K562 (cell line): Measurements from ENCODE around the gene ITPR2. TPM values are rescaled to one million over a fixed set of nuclear protein-coding genes. Genes with fewer than 3 reads are reported as not detected.

Experiments used
- CHD2 ChIP-seq: IDR thresholded peaks from 2 replicates; pipeline ENCODE4 v1.6.1; 2011; ENCODE audit warnings: low read depth, low read length
- DLX4 ChIP-seq: fragments of 250-450 bp; sonication (Bioruptor Pico); IDR thresholded peaks from 2 replicates; pipeline ENCODE4 v1.6.1; 2021; ENCODE audit warnings: mild to moderate bottlenecking
- ETV6 ChIP-seq, 3 experiments: fragments of 150-350 bp in 1 of 3; sonication (generic) in 1 of 3; formaldehyde crosslinking in 1 of 3; IDR thresholded peaks; 2 replicates each; pipeline versions ENCODE4 v1.6.1 to v1.8.0; 2014 to 2022; ENCODE audit warnings: borderline replicate concordance in 2 of 3, low read depth in 2 of 3, antibody characterized with exemption in 1 of 3, low read length in 1 of 3, mild to moderate bottlenecking in 1 of 3, missing genetic modification reagents in 1 of 3
- FOXK1 ChIP-seq: sonication (generic); formaldehyde crosslinking; IDR thresholded peaks from 2 replicates; pipeline ENCODE4 v1.8.0; 2022; ENCODE audit warnings: missing genetic modification reagents, mild to moderate bottlenecking, borderline replicate concordance
- MTA3 ChIP-seq: fragments of 450-650 bp; formaldehyde crosslinking; IDR thresholded peaks from 2 replicates; pipeline ENCODE4 v1.6.1; 2017; ENCODE audit warnings: mild to moderate bottlenecking, borderline replicate concordance
- POLR2G ChIP-seq: fragments of 200-400 bp; formaldehyde crosslinking; IDR thresholded peaks from 2 replicates; pipeline ENCODE4 v1.6.1; 2017; ENCODE audit warnings: low read depth, mild to moderate bottlenecking, antibody characterized with exemption, low read length, moderate library complexity
- PYGO2 ChIP-seq: fragments of 450-650 bp; IDR thresholded peaks from 2 replicates; pipeline ENCODE4 v1.6.1; 2016; ENCODE audit warnings: mild to moderate bottlenecking, missing genetic modification characterization, moderate library complexity, missing compliant biosample characterization
- RBM39 ChIP-seq: fragments of 200-400 bp; formaldehyde crosslinking; optimal IDR thresholded peaks from 2 replicates; pipeline ENCODE3; 2018; ENCODE audit warnings: low read depth, low read length
- SOX6 ChIP-seq: fragments of 450-650 bp; IDR thresholded peaks from 2 replicates; pipeline ENCODE4 v1.6.1; 2014; ENCODE audit warnings: mild to moderate bottlenecking
- ZC3H11A ChIP-seq: IDR thresholded peaks from 2 replicates; pipeline ENCODE4 v1.6.1; 2012; ENCODE audit warnings: low read depth, low read length, improper control_type of control experiment
- ZMIZ1 ChIP-seq, 2 experiments: fragments of 150-350 bp in 1 of 2; IDR thresholded peaks; 2 replicates each; pipeline ENCODE4 v1.6.1; 2012 to 2016; ENCODE audit warnings: low read depth in 2 of 2, low read length in 2 of 2, mild to moderate bottlenecking in 1 of 2, moderate library complexity in 1 of 2
- ZNF75A ChIP-seq: fragments of 450-650 bp; formaldehyde crosslinking; IDR thresholded peaks from 2 replicates; pipeline ENCODE4 v1.4.0; 2020; ENCODE audit warnings: mild to moderate bottlenecking
- polyA plus RNA-seq, 8 experiments: library from polyadenylated mRNA; depleted of rRNA in 4 of 8; stranded (reverse) in 5 of 8; unstranded in 3 of 8; fragments of >200 nt; fragmentation: Nextera tagmentation in 2 of 8; fragmentation: Illumina TruSeq in 1 of 8; extraction: Ambion mirVana in 2 of 8; extraction: Trizol in 1 of 8; gene quantifications; 2 replicates each; pipeline versions ENCODE4 v1.2.1 to v1.2.3, GENCODE V29; 2011 to 2014; ENCODE audit warnings: inconsistent platforms in 1 of 8, missing spikeins in 1 of 8
- total RNA-seq, 7 experiments: library from RNA; depleted of rRNA in 6 of 7; stranded (reverse); fragments of >200 nt in 6 of 7; fragmentation: Illumina TruSeq in 2 of 7; extraction: Trizol in 2 of 7; gene quantifications; 2 replicates each; pipeline versions ENCODE4 v1.2.1 to v1.2.3, GENCODE V29; 2011 to 2021; ENCODE audit warnings: low replicate concordance in 1 of 7
- TF ChIP-seq, protein P1 (sequence below), 3 experiments: fragments of 200-800 bp in 1 of 3; fragments of 250-450 bp in 1 of 3; fragments of 450-650 bp in 1 of 3; sonication (Bioruptor Pico) in 1 of 3; sonication (Bioruptor generic) in 1 of 3; formaldehyde crosslinking in 1 of 3; IDR thresholded peaks; 2 replicates each; pipeline versions ENCODE4 v1.6.1 to v1.8.0; 2016 to 2022; ENCODE audit warnings: mild to moderate bottlenecking in 2 of 3, missing genetic modification characterization in 2 of 3, missing compliant biosample characterization in 1 of 3, moderate library complexity in 1 of 3
- TF ChIP-seq, protein P2 (sequence below): sonication (generic); formaldehyde crosslinking; IDR thresholded peaks from 2 replicates; pipeline ENCODE4 v1.8.1; 2023; ENCODE audit warnings: mild to moderate bottlenecking, missing genetic modification reagents

ITPR2 gene
- total and polyA plus RNA-seq, 9 of the 15 experiments (the other 6 are each of a cell fraction or from before 2014, with no cell fraction given) = 0.21 to 3.3 (median 0.95) TPM

DNA sequence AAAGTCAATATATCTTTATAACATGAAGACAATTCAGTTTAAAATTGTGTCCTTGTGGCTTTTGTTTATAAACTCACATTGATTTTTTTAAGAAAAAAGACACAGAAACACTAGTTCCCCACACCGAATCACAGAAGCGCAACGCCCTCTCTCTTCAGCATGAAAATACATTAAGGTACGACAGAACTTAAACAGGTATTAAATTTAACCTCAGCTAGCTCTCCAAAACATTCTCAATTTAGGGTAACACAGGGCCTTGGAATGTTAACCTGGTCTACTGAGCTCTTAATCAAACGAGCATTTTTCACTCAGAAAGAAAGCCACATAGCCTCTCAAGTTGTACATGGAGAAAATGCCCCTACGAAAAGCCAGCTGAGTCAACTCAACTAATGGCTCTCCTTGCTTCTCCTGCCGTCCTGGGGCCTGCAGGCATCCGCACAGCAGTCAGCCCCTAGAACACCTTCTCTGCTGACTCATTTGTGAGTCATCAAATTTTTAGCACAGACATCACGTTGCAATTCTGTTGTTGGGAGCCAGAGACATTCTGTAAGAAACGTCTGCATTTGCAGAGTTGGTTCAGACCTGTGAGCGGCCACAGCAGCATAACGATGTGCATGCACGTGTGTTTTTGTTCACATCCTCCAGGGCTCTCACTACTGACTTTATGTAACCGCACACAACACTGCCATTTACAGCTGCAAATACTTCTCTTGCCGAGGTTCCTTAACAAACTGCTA is 141.6 kb downstream of the ITPR2 start (continued):
- no peak for TF ChIP-seq DLX4 (CRISPR knock-in tag)
- TF ChIP-seq, protein P1, sequence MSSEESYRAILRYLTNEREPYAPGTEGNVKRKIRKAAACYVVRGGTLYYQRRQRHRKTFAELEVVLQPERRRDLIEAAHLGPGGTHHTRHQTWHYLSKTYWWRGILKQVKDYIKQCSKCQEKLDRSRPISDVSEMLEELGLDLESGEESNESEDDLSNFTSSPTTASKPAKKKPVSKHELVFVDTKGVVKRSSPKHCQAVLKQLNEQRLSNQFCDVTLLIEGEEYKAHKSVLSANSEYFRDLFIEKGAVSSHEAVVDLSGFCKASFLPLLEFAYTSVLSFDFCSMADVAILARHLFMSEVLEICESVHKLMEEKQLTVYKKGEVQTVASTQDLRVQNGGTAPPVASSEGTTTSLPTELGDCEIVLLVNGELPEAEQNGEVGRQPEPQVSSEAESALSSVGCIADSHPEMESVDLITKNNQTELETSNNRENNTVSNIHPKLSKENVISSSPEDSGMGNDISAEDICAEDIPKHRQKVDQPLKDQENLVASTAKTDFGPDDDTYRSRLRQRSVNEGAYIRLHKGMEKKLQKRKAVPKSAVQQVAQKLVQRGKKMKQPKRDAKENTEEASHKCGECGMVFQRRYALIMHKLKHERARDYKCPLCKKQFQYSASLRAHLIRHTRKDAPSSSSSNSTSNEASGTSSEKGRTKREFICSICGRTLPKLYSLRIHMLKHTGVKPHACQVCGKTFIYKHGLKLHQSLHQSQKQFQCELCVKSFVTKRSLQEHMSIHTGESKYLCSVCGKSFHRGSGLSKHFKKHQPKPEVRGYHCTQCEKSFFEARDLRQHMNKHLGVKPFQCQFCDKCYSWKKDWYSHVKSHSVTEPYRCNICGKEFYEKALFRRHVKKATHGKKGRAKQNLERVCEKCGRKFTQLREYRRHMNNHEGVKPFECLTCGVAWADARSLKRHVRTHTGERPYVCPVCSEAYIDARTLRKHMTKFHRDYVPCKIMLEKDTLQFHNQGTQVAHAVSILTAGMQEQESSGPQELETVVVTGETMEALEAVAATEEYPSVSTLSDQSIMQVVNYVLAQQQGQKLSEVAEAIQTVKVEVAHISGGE (CRISPR knock-in tag; IDR thresholded peaks at IDR 0.05) = peak in 1 of 3 experiments; percentile 57; a peak in 1 of 6 replicates
- no peak; a peak in 1 of 4 replicates for TF ChIP-seq ZMIZ1 (IDR thresholded peaks at IDR 0.05; ENCODE audit: low read depth in 2 of 2, low read length in 2 of 2)
- no peak for TF ChIP-seq CHD2
- TF ChIP-seq PYGO2 (tag) = no peak
- TF ChIP-seq, protein P2, sequence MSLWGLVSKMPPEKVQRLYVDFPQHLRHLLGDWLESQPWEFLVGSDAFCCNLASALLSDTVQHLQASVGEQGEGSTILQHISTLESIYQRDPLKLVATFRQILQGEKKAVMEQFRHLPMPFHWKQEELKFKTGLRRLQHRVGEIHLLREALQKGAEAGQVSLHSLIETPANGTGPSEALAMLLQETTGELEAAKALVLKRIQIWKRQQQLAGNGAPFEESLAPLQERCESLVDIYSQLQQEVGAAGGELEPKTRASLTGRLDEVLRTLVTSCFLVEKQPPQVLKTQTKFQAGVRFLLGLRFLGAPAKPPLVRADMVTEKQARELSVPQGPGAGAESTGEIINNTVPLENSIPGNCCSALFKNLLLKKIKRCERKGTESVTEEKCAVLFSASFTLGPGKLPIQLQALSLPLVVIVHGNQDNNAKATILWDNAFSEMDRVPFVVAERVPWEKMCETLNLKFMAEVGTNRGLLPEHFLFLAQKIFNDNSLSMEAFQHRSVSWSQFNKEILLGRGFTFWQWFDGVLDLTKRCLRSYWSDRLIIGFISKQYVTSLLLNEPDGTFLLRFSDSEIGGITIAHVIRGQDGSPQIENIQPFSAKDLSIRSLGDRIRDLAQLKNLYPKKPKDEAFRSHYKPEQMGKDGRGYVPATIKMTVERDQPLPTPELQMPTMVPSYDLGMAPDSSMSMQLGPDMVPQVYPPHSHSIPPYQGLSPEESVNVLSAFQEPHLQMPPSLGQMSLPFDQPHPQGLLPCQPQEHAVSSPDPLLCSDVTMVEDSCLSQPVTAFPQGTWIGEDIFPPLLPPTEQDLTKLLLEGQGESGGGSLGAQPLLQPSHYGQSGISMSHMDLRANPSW = no peak
- TF ChIP-seq MTA3 = peak; percentile 65; the same call in 1 of the 2 replicates
- TF ChIP-seq ZNF75A = no peak
- TF ChIP-seq SOX6 = peak; percentile 83
- TF ChIP-seq RBM39 = no peak
- TF ChIP-seq FOXK1 = no peak
- TF ChIP-seq ZC3H11A = no peak
- no peak for TF ChIP-seq ETV6 (IDR thresholded peaks at IDR 0.05; ENCODE audit: borderline replicate concordance in 1 of 2, low read depth in 2 of 2, low read length in 1 of 2)
- no peak for TF ChIP-seq ETV6 (CRISPR knock-in tag; IDR thresholded peaks at IDR 0.05; ENCODE audit: borderline replicate concordance)
- TF ChIP-seq POLR2G = no peak
